B cell (primary cell): ENCODE measurements around the gene ADAMTS14. TPM values are rescaled to one million over a fixed set of nuclear protein-coding genes. Genes with fewer than 3 reads are reported as not detected.
"Not testable (repeated sequence)": the region's sequence is repeated elsewhere in the genome, so short reads cannot be mapped to it uniquely, and the experiment has no call there.

Experiments used
- ATAC-seq: fragments of 200-7000 bp; cut with Tn5 transposase; one replicate; pipeline ENCODE4 v1.10.0; 2021; ENCODE audit warnings: low read depth, mild to moderate bottlenecking, moderate number of reproducible peaks, moderate library complexity
- CTCF ChIA-PET: fragments of 350-600 bp; sonication (Branson Sonifier 250); formaldehyde crosslinking; loops from one replicate; lab custom pipeline; 2021; ENCODE audit warnings: antibody characterized with exemption, inconsistent platforms; lab: Charles Lee
- POLR2A ChIA-PET: fragments of 350-600 bp; sonication (Branson Sonifier 250); formaldehyde crosslinking; loops from one replicate; lab custom pipeline; 2021; ENCODE audit warnings: antibody characterized with exemption; lab: Charles Lee
- DNase-seq: peaks from one replicate; pipeline ENCODE4 v3.0.0; 2013
- H2AFZ ChIP-seq: 2 replicates; pipeline ENCODE4 v1.6.1; 2012; ENCODE audit warnings: mild to moderate bottlenecking, low read depth, low read length; ENCODE audit not compliant: insufficient read depth, poor library complexity, severe bottlenecking
- H3K27ac ChIP-seq, 2 donors: 1 replicate in 1 of 2; 2 replicates in 1 of 2; pipeline ENCODE4 v1.5.1; 2012 to 2013; ENCODE audit warnings: low read length in 2 of 2, mild to moderate bottlenecking in 2 of 2, moderate library complexity in 1 of 2
- H3K27me3 ChIP-seq, 4 experiments: fragments of 200-600 bp in 1 of 4; sonication (generic) in 1 of 4; replicated peaks in 1 of 4; 1 replicate in 2 of 4; 2 replicates in 2 of 4; pipeline versions ENCODE4 v1.6.1 to v1.7.0; 2013 to 2016; ENCODE audit warnings: low read length in 3 of 4, mild to moderate bottlenecking in 2 of 4, mixed read lengths in 1 of 4, moderate library complexity in 1 of 4; ENCODE audit not compliant: insufficient read depth in 4 of 4, control insufficient read depth in 3 of 4; ENCODE audit errors: control extremely low read depth in 1 of 4
- H3K36me3 ChIP-seq, 2 experiments: replicated peaks in 1 of 2; 1 replicate in 1 of 2; 2 replicates in 1 of 2; pipeline versions ENCODE4 v1.6.1 to v1.7.1; 2013; ENCODE audit warnings: low read length in 1 of 2; ENCODE audit not compliant: insufficient read depth in 2 of 2, control insufficient read depth in 1 of 2; ENCODE audit errors: control extremely low read depth in 1 of 2, extremely low read depth in 1 of 2
- H3K4me1 ChIP-seq, 2 donors: fragments of 200-600 bp in 1 of 2; sonication (generic) in 1 of 2; 1 replicate in 1 of 2; 2 replicates in 1 of 2; pipeline versions ENCODE4 v1.5.1 to v1.6.1; 2013 to 2017; ENCODE audit warnings: low read length in 2 of 2; ENCODE audit not compliant: control insufficient read depth in 2 of 2, insufficient read depth in 2 of 2
- H3K4me2 ChIP-seq: replicated peaks from 2 replicates; pipeline ENCODE3; 2012; ENCODE audit warnings: mild to moderate bottlenecking, low read depth, low read length; ENCODE audit not compliant: poor library complexity, severe bottlenecking
- H3K4me3 ChIP-seq, 5 experiments: fragments of 200-600 bp in 1 of 5; sonication (generic) in 1 of 5; 1 replicate in 3 of 5; 2 replicates in 2 of 5; pipeline versions ENCODE4 v1.5.1 to v1.7.0; 2011 to 2016; ENCODE audit warnings: low read length in 4 of 5, mild to moderate bottlenecking in 4 of 5, low read depth in 2 of 5, control low read depth in 1 of 5, moderate library complexity in 1 of 5; ENCODE audit not compliant: insufficient read depth in 1 of 5; ENCODE audit errors: control extremely low read depth in 1 of 5, extremely low read depth in 1 of 5
- H3K79me2 ChIP-seq: fragments of 200-600 bp; sonication (generic); one replicate; pipeline ENCODE4 v1.6.0; 2016; ENCODE audit warnings: low read length; ENCODE audit not compliant: control insufficient read depth, insufficient read depth
- H3K9ac ChIP-seq: fragments of 200-600 bp; sonication (generic); 2 replicates; pipeline ENCODE4 v1.6.1; 2017; ENCODE audit warnings: mild to moderate bottlenecking, low read length, moderate library complexity
- H3K9me3 ChIP-seq, 3 donors: one replicate each; pipeline versions ENCODE4 v1.6.1 to v1.7.1; 2013; ENCODE audit warnings: low read length in 2 of 3; ENCODE audit not compliant: control insufficient read depth in 2 of 3, insufficient read depth in 1 of 3; ENCODE audit errors: control extremely low read depth in 1 of 3
- H4K20me1 ChIP-seq: 2 replicates; pipeline ENCODE4 v1.6.0; 2012; ENCODE audit warnings: mild to moderate bottlenecking, low read length; ENCODE audit not compliant: insufficient read depth, control insufficient read depth, poor library complexity, severe bottlenecking
- H3K27ac Mint-ChIP-seq: one replicate; pipeline ENCODE4 v1.8.0; 2021; ENCODE audit warnings: mixed read lengths
- H3K27me3 Mint-ChIP-seq: one replicate; pipeline ENCODE4 v1.8.0; 2021; ENCODE audit warnings: mixed read lengths
- H3K4me1 Mint-ChIP-seq: one replicate; pipeline ENCODE4 v1.8.0; 2021; ENCODE audit warnings: mixed read lengths
- H3K4me3 Mint-ChIP-seq: one replicate; pipeline ENCODE4 v1.8.0; 2021; ENCODE audit warnings: mixed read lengths
- H3K9me3 Mint-ChIP-seq: one replicate; pipeline ENCODE4 v1.8.0; 2022; ENCODE audit warnings: mixed read lengths; ENCODE audit not compliant: insufficient read depth
- EZH2 ChIP-seq: IDR thresholded peaks from 2 replicates; pipeline ENCODE4 v1.6.1; 2012; ENCODE audit warnings: borderline replicate concordance, low read depth, mild to moderate bottlenecking, moderate library complexity, low read length; ENCODE audit not compliant: insufficient read depth, poor library complexity, severe bottlenecking
- WGBS: methylation state at CpG from one replicate; pipeline ENCODE4 v1.1.5; 2013; ENCODE audit warnings: missing lambda C conversion rate; ENCODE audit not compliant: insufficient coverage; 5-methylcytosine and 5-hydroxymethylcytosine counted together
- intact Hi-C: fragments of 100-400 bp; cut with micrococcal nuclease; formaldehyde crosslinking; loops from one replicate; pipeline ENCODE4 v1.10.0; 2022
- polyA plus RNA-seq: library from polyadenylated mRNA; depleted of rRNA; stranded (reverse); fragments of >200 nt; gene quantifications from 2 replicates; pipeline ENCODE4 v1.2.3, GENCODE V29; 2012
- total RNA-seq, 2 donors: library from RNA; stranded (reverse); fragments of 120-200 nt in 1 of 2; gene quantifications; 1 replicate in 1 of 2; 2 replicates in 1 of 2; pipeline versions ENCODE4 v1.2.3 to v1.2.4, GENCODE V29; 2013 to 2022
- TF ChIP-seq, protein P1 (sequence below): fragments of 200-600 bp; IDR thresholded peaks from one replicate; pipeline ENCODE4 v1.8.0; 2022; ENCODE audit warnings: antibody characterized with exemption, mild to moderate bottlenecking

The ADAMTS14 gene
- total and polyA plus RNA-seq, 2 donors (not counting 1 experiment from before 2014, with no cell fraction given): not detected

- Histone ChIP-seq H3K27ac (no peak overlapping the region), H3K4me2 (no peak overlapping the region), H3K4me3 (no peak overlapping the region), H3K4me1 (no peaks in the 10 kb centered on the region), H3K79me2 (no peaks in the 10 kb centered on the region), H4K20me1 (no peaks in the 10 kb centered on the region), H2AFZ (no peak overlapping the region), H3K36me3 (no peaks in the 10 kb centered on the region), H3K9ac (no peak overlapping the region), H3K27me3 (no peaks in the 10 kb centered on the region), H3K9me3 (peaks cover 0 to 8% (median 8%) of the 10 kb centered on the region in 3 donors)
- 90% methylated on average over 8 of the region's 8 CpGs for WGBS
- intact Hi-C loops: no loop called here
- DNase-seq: no peak
- ATAC-seq: no peak
- Mint-ChIP-seq H3K9me3 (peaks cover 11% of the 10 kb centered on the region), H3K27ac (no peak overlapping the region), H3K4me1 (no peaks in the 10 kb centered on the region), H3K4me3 (no peak overlapping the region), H3K27me3 (peaks cover 11% of the 10 kb centered on the region)
- ChIA-PET CTCF (interaction anchor here (0.8 kb wide), 1 partner anchor 217 kb away, joined by 3 read pairs; no protein-coding TSS in a partner anchor), POLR2A (no interaction called here)
- TF ChIP-seq EZH2: no peak
- TF ChIP-seq, protein P1, sequence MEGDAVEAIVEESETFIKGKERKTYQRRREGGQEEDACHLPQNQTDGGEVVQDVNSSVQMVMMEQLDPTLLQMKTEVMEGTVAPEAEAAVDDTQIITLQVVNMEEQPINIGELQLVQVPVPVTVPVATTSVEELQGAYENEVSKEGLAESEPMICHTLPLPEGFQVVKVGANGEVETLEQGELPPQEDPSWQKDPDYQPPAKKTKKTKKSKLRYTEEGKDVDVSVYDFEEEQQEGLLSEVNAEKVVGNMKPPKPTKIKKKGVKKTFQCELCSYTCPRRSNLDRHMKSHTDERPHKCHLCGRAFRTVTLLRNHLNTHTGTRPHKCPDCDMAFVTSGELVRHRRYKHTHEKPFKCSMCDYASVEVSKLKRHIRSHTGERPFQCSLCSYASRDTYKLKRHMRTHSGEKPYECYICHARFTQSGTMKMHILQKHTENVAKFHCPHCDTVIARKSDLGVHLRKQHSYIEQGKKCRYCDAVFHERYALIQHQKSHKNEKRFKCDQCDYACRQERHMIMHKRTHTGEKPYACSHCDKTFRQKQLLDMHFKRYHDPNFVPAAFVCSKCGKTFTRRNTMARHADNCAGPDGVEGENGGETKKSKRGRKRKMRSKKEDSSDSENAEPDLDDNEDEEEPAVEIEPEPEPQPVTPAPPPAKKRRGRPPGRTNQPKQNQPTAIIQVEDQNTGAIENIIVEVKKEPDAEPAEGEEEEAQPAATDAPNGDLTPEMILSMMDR: no peak
Measured at GRCh38 chr10:70765794-70766594, 93.7 kb downstream of the ADAMTS14 start.

- H4K20me1 ChIP-seq, H3K36me3 ChIP-seq, H3K9ac ChIP-seq, CTCF ChIA-PET, H3K27ac Mint-ChIP-seq, H3K4me2 ChIP-seq, H3K9me3 ChIP-seq, H3K4me1 Mint-ChIP-seq, H3K27me3 ChIP-seq, H3K4me1 ChIP-seq, H3K27ac ChIP-seq, H3K27me3 Mint-ChIP-seq, intact Hi-C loops, POLR2A ChIA-PET, H3K79me2 ChIP-seq, DNase-seq, H3K4me3 ChIP-seq, H2AFZ ChIP-seq, H3K4me3 Mint-ChIP-seq, ATAC-seq: not testable (repeated sequence)
- WGBS: 100% methylated on average over 1 of the region's 6 CpGs
- peaks cover 11% of the 10 kb centered on the region for H3K9me3 Mint-ChIP-seq
Measured at GRCh38 chr10:70768026-70768685, 95.8 kb downstream of the ADAMTS14 start.
